Stomach smooth muscle (tissue), 2 donors: ENCODE results near the gene UVRAG.

ENCODE experiments used
- H3K27ac ChIP-seq: one replicate; pipeline ENCODE4 v1.7.0; 2013; ENCODE audit warnings: mild to moderate bottlenecking, low read length, inconsistent platforms
- H3K27me3 ChIP-seq, 2 donors: one replicate each; pipeline ENCODE4 v1.7.0; 2013; ENCODE audit warnings: low read length in 2 of 2; ENCODE audit not compliant: insufficient read depth in 2 of 2, control insufficient read depth in 1 of 2
- H3K36me3 ChIP-seq, 2 donors: one replicate each; pipeline ENCODE4 v1.7.0; 2013; ENCODE audit warnings: low read length in 2 of 2; ENCODE audit not compliant: control insufficient read depth in 2 of 2, insufficient read depth in 2 of 2
- H3K4me1 ChIP-seq: one replicate; pipeline ENCODE4 v1.7.0; 2013; ENCODE audit warnings: low read length; ENCODE audit not compliant: control insufficient read depth, insufficient read depth
- H3K4me3 ChIP-seq, 2 donors: one replicate each; pipeline ENCODE4 v1.7.0; 2013; ENCODE audit warnings: low read length in 2 of 2
- H3K9ac ChIP-seq, 2 donors: one replicate each; pipeline ENCODE4 v1.7.0; 2013; ENCODE audit warnings: low read length in 2 of 2, mild to moderate bottlenecking in 1 of 2
- H3K9me3 ChIP-seq, 2 donors: one replicate each; pipeline ENCODE4 v1.7.0; 2013; ENCODE audit warnings: low read length in 2 of 2; ENCODE audit not compliant: control insufficient read depth in 2 of 2
- donor health status: healthy.
- donor health status: Pancreatic carcinoma.

Gene UVRAG

GRCh38 chr11:76131142-76131541 lies 316.1 kb downstream of the UVRAG start:
- Histone ChIP-seq H3K4me3 (no peak overlapping the region), H3K27ac (peak overlapping the region; percentile 31), H3K9ac (no peak overlapping the region), H3K27me3 (no peaks in the 10 kb centered on the region), H3K36me3 (peaks cover 0 to 3% of the 10 kb centered on the region in 2 donors), H3K9me3 (no peaks in the 10 kb centered on the region), H3K4me1 (peaks cover 18% of the 10 kb centered on the region)

GRCh38 chr11:76131671-76132631 lies 316.9 kb downstream of the UVRAG start:
- H3K9me3 ChIP-seq = no peaks in the 10 kb centered on the region
- peaks cover 0 to 3% of the 10 kb centered on the region in 2 donors for H3K36me3 ChIP-seq
- H3K4me1 ChIP-seq = peaks cover 18% of the 10 kb centered on the region
- H3K4me3 ChIP-seq = no peak overlapping the region
- no peak overlapping the region for H3K9ac ChIP-seq
- no peaks in the 10 kb centered on the region for H3K27me3 ChIP-seq
- peak overlapping the region; percentile 31 for H3K27ac ChIP-seq

GRCh38 chr11:76134239-76134638 lies 319.2 kb downstream of the UVRAG start:
- H3K36me3 ChIP-seq = peaks cover 0 to 5% of the 10 kb centered on the region in 2 donors
- peaks cover 18% of the 10 kb centered on the region for H3K4me1 ChIP-seq
- H3K4me3 ChIP-seq = no peak overlapping the region
- no peak overlapping the region for H3K9ac ChIP-seq
- no peaks in the 10 kb centered on the region for H3K27me3 ChIP-seq
- no peak overlapping the region for H3K27ac ChIP-seq
- no peaks in the 10 kb centered on the region for H3K9me3 ChIP-seq

GRCh38 chr11:76135491-76135890 lies 320.5 kb downstream of the UVRAG start:
- Histone ChIP-seq H3K27ac (no peak overlapping the region), H3K27me3 (no peaks in the 10 kb centered on the region), H3K9me3 (no peaks in the 10 kb centered on the region), H3K4me3 (no peak overlapping the region), H3K4me1 (peaks cover 16% of the 10 kb centered on the region), H3K9ac (no peak overlapping the region), H3K36me3 (peaks cover 0 to 6% of the 10 kb centered on the region in 2 donors)

GRCh38 chr11:76139314-76139713 lies 324.3 kb downstream of the UVRAG start:
- H3K36me3 ChIP-seq = peaks cover 9 to 20% of the 10 kb centered on the region in 2 donors
- H3K4me1 ChIP-seq = no peaks in the 10 kb centered on the region
- H3K4me3 ChIP-seq = no peak overlapping the region
- no peaks in the 10 kb centered on the region for H3K27me3 ChIP-seq
- H3K27ac ChIP-seq = no peak overlapping the region
- no peaks in the 10 kb centered on the region for H3K9me3 ChIP-seq
- no peak overlapping the region for H3K9ac ChIP-seq

GRCh38 chr11:76140912-76141574 lies 326.0 kb downstream of the UVRAG start:
- H3K27ac ChIP-seq = no peak overlapping the region
- H3K36me3 ChIP-seq = peaks cover 9 to 16% of the 10 kb centered on the region in 2 donors
- no peak overlapping the region for H3K4me3 ChIP-seq
- H3K27me3 ChIP-seq = no peaks in the 10 kb centered on the region
- no peaks in the 10 kb centered on the region for H3K9me3 ChIP-seq
- no peak overlapping the region for H3K9ac ChIP-seq
- no peaks in the 10 kb centered on the region for H3K4me1 ChIP-seq

GRCh38 chr11:76141901-76142588 lies 327.0 kb downstream of the UVRAG start:
- Histone ChIP-seq H3K36me3 (peaks cover 9 to 16% of the 10 kb centered on the region in 2 donors), H3K27me3 (no peaks in the 10 kb centered on the region), H3K4me1 (no peaks in the 10 kb centered on the region), H3K4me3 (no peak overlapping the region), H3K27ac (no peak overlapping the region), H3K9me3 (no peaks in the 10 kb centered on the region), H3K9ac (no peak overlapping the region)

- Histone ChIP-seq H3K4me3 (no peak overlapping the region), H3K27me3 (no peaks in the 10 kb centered on the region), H3K4me1 (no peaks in the 10 kb centered on the region), H3K36me3 (peaks cover 9 to 15% of the 10 kb centered on the region in 2 donors), H3K9me3 (no peaks in the 10 kb centered on the region), H3K9ac (no peak overlapping the region), H3K27ac (no peak overlapping the region)
Measured at GRCh38 chr11:76143274-76143673, 328.3 kb downstream of the UVRAG start.

GRCh38 chr11:76147106-76147740 lies 332.2 kb downstream of the UVRAG start:
- peaks cover 3% of the 10 kb centered on the region for H3K4me1 ChIP-seq
- H3K27me3 ChIP-seq = no peaks in the 10 kb centered on the region
- no peak overlapping the region for H3K4me3 ChIP-seq
- peaks cover 0 to 8% of the 10 kb centered on the region in 2 donors for H3K36me3 ChIP-seq
- H3K9ac ChIP-seq = no peak overlapping the region
- H3K27ac ChIP-seq = no peak overlapping the region
- H3K9me3 ChIP-seq = no peaks in the 10 kb centered on the region

- Histone ChIP-seq H3K9me3 (no peaks in the 10 kb centered on the region), H3K36me3 (peaks cover 0 to 2% of the 10 kb centered on the region in 2 donors), H3K4me3 (no peak overlapping the region), H3K27ac (no peak overlapping the region), H3K9ac (no peak overlapping the region), H3K27me3 (no peaks in the 10 kb centered on the region), H3K4me1 (peaks cover 7% of the 10 kb centered on the region)
Measured at GRCh38 chr11:76148231-76148630, 333.2 kb downstream of the UVRAG start.
